SK-N-SH (cell line): ENCODE measurements around the gene ATP4A. TPM values are rescaled to one million over a fixed set of nuclear protein-coding genes. Genes with fewer than 3 reads are reported as not detected.

Experiments used
- CTCF ChIA-PET: fragments of 300-600, 350-600 bp; formaldehyde crosslinking; extraction: SDS; loops from one replicate; lab custom pipeline; 2021; lab: Yijun Ruan, JAX
- POLR2A ChIA-PET: fragments of 350-600 bp; sonication (Branson Sonifier 250); formaldehyde crosslinking; extraction: SDS; loops from one replicate; lab custom pipeline; 2020; ENCODE audit warnings: antibody characterized with exemption, inconsistent platforms; lab: Yijun Ruan, JAX
- DNase-seq: peaks from one replicate; pipeline ENCODE4 v3.0.0; 2012
- H2AFZ ChIP-seq: fragments of 200-600 bp; sonication (generic); 2 replicates; pipeline ENCODE4 v1.8.1; 2016; ENCODE audit warnings: antibody characterized with exemption, mild to moderate bottlenecking, low read depth
- H3F3A ChIP-seq: fragments of 200-600 bp; sonication (generic); replicated peaks from 2 replicates; pipeline ENCODE3; 2016; ENCODE audit warnings: antibody characterized with exemption, mild to moderate bottlenecking; ENCODE audit not compliant: insufficient read depth
- H3K27ac ChIP-seq, 2 experiments: fragments of 200-500 bp in 1 of 2; fragments of 200-600 bp in 1 of 2; sonication (Bioruptor generic) in 1 of 2; sonication (generic), shearing (Covaris generic) in 1 of 2; 2 replicates each; pipeline versions ENCODE4 v1.5.1 to v1.6.1; 2014 to 2016; ENCODE audit warnings: low read depth in 2 of 2, inconsistent platforms in 1 of 2, low read length in 1 of 2, mild to moderate bottlenecking in 1 of 2, mixed read lengths in 1 of 2
- H3K27me3 ChIP-seq: fragments of 200-600 bp; sonication (generic), shearing (Covaris generic); 2 replicates; pipeline ENCODE4 v1.6.1; 2016; ENCODE audit warnings: mixed run types; ENCODE audit not compliant: insufficient read depth
- H3K36me3 ChIP-seq, 2 experiments: fragments of 200-500 bp in 1 of 2; fragments of 200-600 bp in 1 of 2; sonication (Bioruptor generic) in 1 of 2; sonication (generic) in 1 of 2; replicated peaks in 1 of 2; 2 replicates each; pipeline versions ENCODE3 to v1.5.1; 2014 to 2016; ENCODE audit warnings: low read length in 1 of 2, mild to moderate bottlenecking in 1 of 2; ENCODE audit not compliant: insufficient read depth in 2 of 2, control insufficient read depth in 1 of 2
- H3K4me1 ChIP-seq, 2 experiments: fragments of 200-500 bp in 1 of 2; fragments of 200-600 bp in 1 of 2; sonication (Bioruptor generic) in 1 of 2; sonication (generic), shearing (Covaris generic) in 1 of 2; 2 replicates each; pipeline versions ENCODE4 v1.5.1 to v1.6.1; 2014 to 2016; ENCODE audit warnings: low read depth in 1 of 2, low read length in 1 of 2, mixed run types in 1 of 2; ENCODE audit not compliant: insufficient read depth in 2 of 2, control insufficient read depth in 1 of 2
- H3K4me2 ChIP-seq: fragments of 200-600 bp; sonication (generic), shearing (Covaris generic); 2 replicates; pipeline ENCODE4 v1.6.1; 2017; ENCODE audit warnings: mixed run types
- H3K4me3 ChIP-seq, 2 experiments: fragments of 200-500 bp in 1 of 2; fragments of 200-600 bp in 1 of 2; sonication (Bioruptor generic) in 1 of 2; sonication (generic), shearing (Covaris generic) in 1 of 2; 2 replicates each; pipeline versions ENCODE4 v1.5.1 to v1.8.1; 2014 to 2016; ENCODE audit warnings: low read depth in 2 of 2, inconsistent platforms in 1 of 2, low read length in 1 of 2, mild to moderate bottlenecking in 1 of 2, mixed read lengths in 1 of 2, moderate library complexity in 1 of 2
- H3K79me2 ChIP-seq: fragments of 200-600 bp; sonication (generic); 2 replicates; pipeline ENCODE4 v1.8.1; 2017; ENCODE audit warnings: mild to moderate bottlenecking; ENCODE audit not compliant: insufficient read depth
- H3K9ac ChIP-seq: fragments of 200-600 bp; sonication (generic); 2 replicates; pipeline ENCODE4 v1.6.1; 2017; ENCODE audit warnings: mixed run types
- H3K9me2 ChIP-seq: fragments of 200-600 bp; sonication (generic); 2 replicates; pipeline ENCODE4 v1.6.1; 2017; ENCODE audit warnings: mixed run types
- H3K9me3 ChIP-seq: fragments of 200-600 bp; sonication (generic); 2 replicates; pipeline ENCODE4 v1.6.1; 2017; ENCODE audit warnings: mixed run types, mild to moderate bottlenecking, moderate library complexity
- H4K20me1 ChIP-seq: fragments of 200-600 bp; sonication (generic); 2 replicates; pipeline ENCODE4 v1.6.1; 2017; ENCODE audit warnings: mild to moderate bottlenecking, mixed run types; ENCODE audit not compliant: insufficient read depth
- CTCF ChIP-seq: fragments of 200-600 bp; sonication (generic); IDR thresholded peaks from 2 replicates; pipeline ENCODE4 v1.6.1; 2017; ENCODE audit warnings: antibody characterized with exemption, mild to moderate bottlenecking, moderate library complexity
- ELF1 ChIP-seq: IDR thresholded peaks from 2 replicates; pipeline ENCODE4 v1.4.0; 2012
- EP300 ChIP-seq, 2 experiments: IDR thresholded peaks; 2 replicates each; pipeline versions ENCODE4 v1.4.0 to v1.6.1; 2012; ENCODE audit warnings: borderline replicate concordance in 1 of 2, low read depth in 1 of 2, low read length in 1 of 2
- EZH2phosphoT487 ChIP-seq: fragments of 200-600 bp; sonication (generic); IDR thresholded peaks from 2 replicates; pipeline ENCODE4 v1.6.1; 2017; ENCODE audit warnings: low read depth, mixed run types, mild to moderate bottlenecking, antibody characterized with exemption, moderate library complexity, borderline replicate concordance
- FOXJ3 ChIP-seq: sonication (generic); formaldehyde crosslinking; IDR thresholded peaks from 2 replicates; pipeline ENCODE4 v1.5.1; 2020; ENCODE audit warnings: mild to moderate bottlenecking, missing genetic modification reagents
- FOXM1 ChIP-seq: IDR thresholded peaks from 2 replicates; pipeline ENCODE4 v1.4.0; 2012; ENCODE audit warnings: low read depth, mild to moderate bottlenecking
- IRF3 ChIP-seq: fragments of 150-350 bp; IDR thresholded peaks from 2 replicates; pipeline ENCODE4 v1.6.1; 2016; ENCODE audit warnings: mild to moderate bottlenecking, low read depth, low read length
- MAX ChIP-seq: IDR thresholded peaks from 2 replicates; pipeline ENCODE4 v1.4.0; 2012; ENCODE audit warnings: low read depth
- MEF2A ChIP-seq: IDR thresholded peaks from 2 replicates; pipeline ENCODE4 v1.4.0; 2012; ENCODE audit warnings: low read depth, borderline replicate concordance
- RAD21 ChIP-seq: IDR thresholded peaks from 2 replicates; pipeline ENCODE4 v1.6.1; 2012; ENCODE audit warnings: mild to moderate bottlenecking, low read length
- SMC3 ChIP-seq: IDR thresholded peaks from 2 replicates; pipeline ENCODE4 v1.6.1; 2012; ENCODE audit warnings: low read depth, low read length, improper control_type of control experiment
- TAF1 ChIP-seq: IDR thresholded peaks from 2 replicates; pipeline ENCODE4 v1.6.1; 2012; ENCODE audit warnings: low read depth, mild to moderate bottlenecking, low read length, moderate library complexity, borderline replicate concordance
- TEAD4 ChIP-seq: IDR thresholded peaks from 2 replicates; pipeline ENCODE4 v1.4.0; 2012; ENCODE audit warnings: mild to moderate bottlenecking, borderline replicate concordance; ENCODE audit not compliant: insufficient read depth
- USF1 ChIP-seq: IDR thresholded peaks from 2 replicates; pipeline ENCODE4 v1.4.0; 2012; ENCODE audit warnings: low read depth, borderline replicate concordance
- YY1 ChIP-seq: IDR thresholded peaks from 2 replicates; pipeline ENCODE4 v1.4.0; 2012; ENCODE audit warnings: low read depth, mild to moderate bottlenecking
- WGBS: methylation state at CpG from one replicate; pipeline ENCODE4 v1.1.6; 2017; ENCODE audit warnings: low lambda C conversion rate; 5-methylcytosine and 5-hydroxymethylcytosine counted together
- polyA plus RNA-seq, 3 experiments: library from polyadenylated mRNA; depleted of rRNA; stranded (reverse); fragments of >200 nt; gene quantifications; 2 replicates each; pipeline ENCODE4 v1.2.3, GENCODE V29; 2012

Gene ATP4A
- polyA plus RNA-seq, 1 of the 3 experiments (the other 2 are of a cell fraction), result not detected

- Histone ChIP-seq H3K36me3 (peaks cover 0 to 7% of the 10 kb centered on the region in 2 experiments), H3K27ac (no peak overlapping the region), H3K4me3 (no peak overlapping the region), H3K27me3 (peaks cover 6% of the 10 kb centered on the region; the same call in 1 of the 2 replicates), H3K4me1 (peaks cover 0 to 12% of the 10 kb centered on the region in 2 experiments; a peak in 2 of 4 replicates), H3F3A (no peaks in the 10 kb centered on the region), H4K20me1 (no peaks in the 10 kb centered on the region), H3K79me2 (peaks cover 15% of the 10 kb centered on the region; the same call in 1 of the 2 replicates), H2AFZ (no peak overlapping the region), H3K4me2 (no peak overlapping the region), H3K9ac (no peak overlapping the region), H3K9me3 (no peaks in the 10 kb centered on the region), H3K9me2 (no peaks in the 10 kb centered on the region)
- TF ChIP-seq YY1 (no peak), EZH2phosphoT487 (no peak), MEF2A (no peak), CTCF (no peak), USF1 (no peak), IRF3 (no peak), ELF1 (no peak), FOXM1 (no peak), FOXJ3 (CRISPR knock-in tag) (no peak), EP300 (IDR thresholded peaks at IDR 0.05; ENCODE audit: borderline replicate concordance in 1 of 2, low read depth in 1 of 2, low read length in 1 of 2) (no peak), SMC3 (no peak), TEAD4 (no peak), MAX (no peak), TAF1 (no peak), RAD21 (no peak)
- no peak for DNase-seq
- WGBS, result 85% methylated on average over 7 of the region's 7 CpGs
- CTCF ChIA-PET, result interaction anchor here (0.6 to 3.6 kb wide), 2 partner anchors 30 to 45 kb away, joined by 3 to 20 read pairs; no protein-coding TSS in a partner anchor
- POLR2A ChIA-PET, result no interaction called here
Measured at GRCh38 chr19:35540356-35540927, 23.0 kb downstream of the ATP4A start.
